GM12892 (cell line): ENCODE measurements around the gene MRPL58.

ENCODE experiments used
- DNase-seq: peaks from one replicate; pipeline ENCODE4 v3.0.0; 2011; ENCODE audit not compliant: insufficient read length
- FAIRE-seq: peaks from 2 replicates; lab custom pipeline; 2011; peaks lifted over from hg19 to GRCh38; lab: Jason Lieb, UNC
- POLR2A ChIP-seq: IDR thresholded peaks from 2 replicates; pipeline ENCODE4 v1.6.1; 2011; ENCODE audit warnings: low read depth, low read length, control low read depth
- POLR2AphosphoS5 ChIP-seq: IDR thresholded peaks from 2 replicates; pipeline ENCODE4 v1.6.1; 2011; ENCODE audit warnings: low read depth, low read length, control low read depth
- TAF1 ChIP-seq: IDR thresholded peaks from 2 replicates; pipeline ENCODE4 v1.6.1; 2011; ENCODE audit warnings: low read depth, mild to moderate bottlenecking, control low read depth, low read length, borderline replicate concordance

The MRPL58 gene

GRCh38 chr17:75006653-75007052, 5.8 kb upstream of the MRPL58 start:
- FAIRE-seq (no peak), DNase-seq (no peak)

GRCh38 chr17:75008373-75008772, 4.1 kb upstream of the MRPL58 start:
- DNase-seq (no peak), FAIRE-seq (no peak)
- TF ChIP-seq POLR2A (no peak), POLR2AphosphoS5 (no peak), TAF1 (no peak)

More at GRCh38 chr17:75006653-75007052, 5.8 kb upstream of the MRPL58 start:
- TF ChIP-seq TAF1 (no peak), POLR2AphosphoS5 (no peak), POLR2A (no peak)

GRCh38 chr17:75009139-75009724, 3.2 kb upstream of the MRPL58 start:
- TF ChIP-seq POLR2AphosphoS5 (no peak), TAF1 (no peak), POLR2A (no peak)
- FAIRE-seq (no peak), DNase-seq (no peak)

- FAIRE-seq = no peak
- no peak for DNase-seq
- no peak for TF ChIP-seq TAF1
- no peak for TF ChIP-seq POLR2AphosphoS5
- no peak for TF ChIP-seq POLR2A
Measured at GRCh38 chr17:75010683-75011400, 1.6 kb upstream of the MRPL58 start.

- TF ChIP-seq TAF1 = no peak
- no peak for TF ChIP-seq POLR2A
- no peak for TF ChIP-seq POLR2AphosphoS5
- DNase-seq = no peak
- no peak for FAIRE-seq
Measured at GRCh38 chr17:75011401-75012095, 922 bp upstream of the MRPL58 start.

- DNase-seq (no peak), FAIRE-seq (no peak)
- TF ChIP-seq POLR2A (no peak), POLR2AphosphoS5 (no peak), TAF1 (no peak)
Measured at GRCh38 chr17:75012096-75012345, 449 bp upstream of the MRPL58 start.

GRCh38 chr17:75013092-75013559, 656 bp downstream of the MRPL58 start:
- FAIRE-seq = no peak
- no peak for TF ChIP-seq POLR2A
- TF ChIP-seq POLR2AphosphoS5 = no peak
- no peak for TF ChIP-seq TAF1
- no peak for DNase-seq

GRCh38 chr17:75019146-75019545, 6.7 kb downstream of the MRPL58 start:
- FAIRE-seq (no peak), DNase-seq (no peak)
- TF ChIP-seq TAF1 = no peak
- TF ChIP-seq POLR2AphosphoS5 = no peak
- TF ChIP-seq POLR2A = no peak

GRCh38 chr17:75019710-75020109, 7.2 kb downstream of the MRPL58 start:
- FAIRE-seq = no peak
- TF ChIP-seq POLR2A (no peak), TAF1 (no peak), POLR2AphosphoS5 (no peak)
- DNase-seq = no peak

- no peak for FAIRE-seq
- no peak for DNase-seq
- TF ChIP-seq TAF1 = no peak
- TF ChIP-seq POLR2AphosphoS5 = no peak
- no peak for TF ChIP-seq POLR2A
Measured at GRCh38 chr17:75020331-75021110, 8.1 kb downstream of the MRPL58 start.
